NCI-H1694 (cell line): ENCODE results near the gene DCTN1.
"Not testable (repeated sequence)": the region's sequence is repeated elsewhere in the genome, so short reads cannot be mapped to it uniquely, and the experiment has no call there.

Source experiments
- DNase-seq: peaks from one replicate; lab custom pipeline; 2025; lab: John Stamatoyannopoulos, UW

Gene DCTN1

DNA sequence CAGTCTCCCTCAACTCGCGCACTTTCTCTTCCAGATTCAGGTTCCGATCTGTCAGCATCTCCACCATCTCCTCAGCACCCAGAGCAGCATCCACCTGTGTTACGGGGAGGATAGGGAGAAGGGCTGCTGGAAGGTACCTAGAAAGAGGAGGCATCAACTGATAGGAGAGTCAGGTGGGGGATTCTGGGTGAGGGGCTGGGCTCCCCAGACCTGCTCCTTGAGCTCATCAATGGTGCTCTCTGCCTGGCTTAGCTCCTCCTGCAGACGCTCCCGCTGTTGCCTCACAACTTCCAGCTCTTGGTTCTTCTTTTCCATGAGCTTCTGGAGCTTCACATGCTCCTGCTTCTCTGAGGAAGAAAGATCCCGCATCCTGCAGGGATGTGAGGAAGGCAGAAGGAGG, 10.1 kb downstream of the DCTN1 start:
- DNase-seq: no peak

DNA sequence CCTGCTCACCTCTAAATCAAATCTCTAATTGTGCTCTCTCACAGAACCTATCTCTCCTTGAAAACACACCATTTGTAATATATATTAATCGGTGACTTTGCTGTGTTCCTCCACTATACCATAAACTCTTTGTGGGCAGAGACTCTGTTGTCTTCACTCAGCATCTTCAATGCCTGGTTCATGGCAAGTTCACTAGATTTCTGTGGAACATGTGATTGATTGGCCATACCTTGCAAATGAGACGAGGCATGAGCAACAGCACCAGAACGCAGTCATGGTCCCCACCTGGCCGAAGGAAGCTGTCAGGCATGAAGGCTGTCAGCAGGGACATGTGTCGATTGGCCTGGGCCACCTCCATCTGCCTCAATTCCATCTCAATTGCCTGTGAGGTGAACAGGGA, 11.6 kb downstream of the DCTN1 start:
- DNase-seq: no peak

DNA sequence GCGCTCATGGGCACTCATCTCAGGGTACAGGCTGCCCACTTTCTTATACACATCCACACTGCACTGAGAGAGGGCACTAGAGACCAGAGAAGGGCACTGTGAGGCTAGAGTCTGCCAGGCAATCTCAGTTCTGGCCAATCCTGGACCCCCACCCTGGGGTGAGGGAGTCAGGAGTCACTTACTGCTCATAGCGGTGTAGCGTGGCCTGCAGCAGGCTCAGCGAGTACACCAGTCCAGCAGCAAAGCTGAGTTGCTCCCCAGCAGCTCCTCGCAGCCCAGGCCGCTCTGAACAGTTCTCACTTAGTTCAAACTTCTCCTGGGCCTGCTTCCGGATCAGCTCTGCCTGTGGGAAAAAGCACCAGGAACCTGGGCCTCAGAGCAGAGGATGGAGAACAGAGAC, 12.3 kb downstream of the DCTN1 start:
- no peak for DNase-seq

DNA sequence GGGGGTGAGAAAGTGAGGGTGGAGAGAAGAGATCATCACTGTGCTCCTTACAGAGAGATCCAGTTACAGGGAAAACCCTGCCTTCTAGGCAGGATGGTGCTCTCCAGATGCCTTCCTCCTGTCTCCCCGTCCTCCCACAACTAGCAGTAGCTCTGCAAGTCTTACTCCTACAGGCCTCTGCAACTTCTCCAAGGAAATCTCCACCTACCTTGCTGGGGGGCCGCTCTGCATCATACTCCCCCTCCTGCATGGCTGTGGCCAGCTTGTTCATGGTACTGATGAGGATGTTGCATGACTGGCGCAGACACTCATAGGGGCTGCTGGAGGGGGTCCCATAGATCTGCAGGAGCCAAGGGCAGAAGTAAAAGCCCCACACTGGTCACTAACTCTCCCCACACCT, 14.1 kb downstream of the DCTN1 start:
- DNase-seq: no peak

DNA sequence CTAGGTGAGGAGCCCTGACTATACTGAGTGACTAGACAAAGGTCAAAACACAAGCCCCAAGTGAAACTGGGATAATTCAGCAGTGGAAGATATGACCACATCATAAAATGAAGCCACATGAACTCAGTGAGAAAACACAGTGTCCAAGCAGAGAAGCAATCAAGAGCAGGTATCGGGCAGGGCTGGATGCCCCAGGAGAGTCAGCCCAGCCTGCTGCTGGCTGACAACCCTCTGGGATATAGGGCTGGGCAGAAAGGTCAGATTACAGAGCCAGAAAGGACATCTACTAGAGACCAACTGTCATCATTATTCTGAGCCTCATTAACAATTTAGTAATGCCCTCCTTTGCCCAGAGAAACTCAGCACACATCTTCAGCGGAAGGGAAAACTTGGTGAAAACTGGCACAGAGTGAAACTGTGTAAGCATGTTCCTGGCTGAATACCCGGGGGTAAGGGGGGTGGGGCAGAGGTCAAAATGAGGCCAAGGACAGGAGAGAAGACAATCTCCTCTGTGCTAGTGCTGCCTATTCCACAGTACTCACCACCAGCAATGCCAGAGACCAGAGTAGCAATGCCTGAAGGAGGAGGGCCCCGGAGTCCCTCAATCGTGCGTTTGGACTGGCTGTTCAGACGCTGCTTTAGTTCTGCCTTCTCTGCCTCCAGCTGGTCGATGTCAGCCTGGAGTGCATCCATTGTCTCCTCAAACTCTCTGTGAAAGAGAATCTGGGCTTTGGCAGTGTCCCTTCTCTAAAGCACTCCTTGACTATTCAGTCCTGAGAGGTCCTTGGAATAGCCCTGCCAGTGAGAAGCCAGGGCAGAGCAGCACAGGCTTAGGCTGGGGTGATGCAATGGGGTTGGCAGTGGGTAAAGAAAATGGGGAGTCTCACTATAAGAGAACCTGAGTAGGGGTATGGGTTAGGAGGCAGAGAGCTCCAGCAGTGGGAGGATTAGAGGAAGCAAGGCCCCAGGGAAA, 15.3 kb downstream of the DCTN1 start:
- DNase-seq: no peak

DNA sequence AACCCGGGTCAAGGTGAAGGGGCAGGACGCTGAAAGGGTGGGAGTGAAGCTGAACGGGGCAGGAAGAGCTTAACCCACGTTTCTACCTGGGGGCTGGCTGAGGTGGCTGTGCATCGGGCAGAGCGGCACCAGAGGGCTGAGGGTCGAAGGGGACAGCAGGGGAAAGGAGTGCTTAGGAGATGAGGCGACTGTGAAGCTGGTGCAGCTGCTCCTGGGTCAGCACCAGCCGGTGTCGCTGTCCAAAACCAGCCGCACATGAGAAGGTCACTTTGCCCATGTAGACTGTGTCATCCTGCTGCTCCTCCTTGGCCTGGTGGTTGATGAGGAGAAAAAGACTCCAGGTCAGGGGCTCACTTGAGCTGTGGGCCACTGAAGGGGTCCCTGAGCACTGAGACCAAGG, 18.8 kb downstream of the DCTN1 start:
- no peak for DNase-seq

DNA sequence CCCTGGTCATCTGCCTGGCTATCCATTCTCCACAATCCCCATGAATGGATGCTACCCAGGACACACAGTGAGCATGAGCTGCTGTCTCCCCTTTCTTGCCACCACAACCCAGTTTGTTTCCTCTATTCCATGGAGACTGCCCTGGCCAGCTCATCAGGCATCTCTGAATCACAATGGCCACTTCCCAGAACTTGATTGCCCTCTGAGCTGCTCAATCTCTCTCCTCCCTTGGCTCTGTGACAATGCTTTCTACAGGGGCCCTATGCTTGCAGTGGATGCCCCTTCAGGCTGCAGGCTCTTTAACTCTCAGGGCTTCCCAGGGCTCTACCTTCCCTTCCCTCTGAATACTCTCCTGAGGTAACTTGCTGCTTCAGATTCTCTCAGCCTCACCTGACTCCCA, 22.5 kb downstream of the DCTN1 start:
- DNase-seq: no peak

DNA sequence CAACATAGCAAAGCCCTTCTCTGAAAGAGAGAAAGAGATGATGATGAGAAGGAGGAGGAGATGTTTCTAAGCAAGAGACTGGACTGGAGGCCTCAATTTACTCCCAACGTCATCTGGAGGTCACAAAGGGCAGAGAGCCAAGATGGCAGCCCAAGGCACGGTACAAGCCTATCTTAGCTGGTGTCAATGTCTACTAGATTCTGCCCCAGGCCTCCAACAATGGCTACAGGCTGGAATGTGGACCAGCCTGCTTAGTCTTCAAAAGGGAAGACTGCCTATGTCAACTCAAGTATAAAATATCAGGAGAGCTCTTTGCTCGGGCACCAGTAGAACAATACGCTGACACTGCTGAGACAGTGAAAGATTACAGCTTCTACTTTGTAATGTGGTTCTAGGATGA, 30.2 kb downstream of the DCTN1 start:
- no peak for DNase-seq

DNA sequence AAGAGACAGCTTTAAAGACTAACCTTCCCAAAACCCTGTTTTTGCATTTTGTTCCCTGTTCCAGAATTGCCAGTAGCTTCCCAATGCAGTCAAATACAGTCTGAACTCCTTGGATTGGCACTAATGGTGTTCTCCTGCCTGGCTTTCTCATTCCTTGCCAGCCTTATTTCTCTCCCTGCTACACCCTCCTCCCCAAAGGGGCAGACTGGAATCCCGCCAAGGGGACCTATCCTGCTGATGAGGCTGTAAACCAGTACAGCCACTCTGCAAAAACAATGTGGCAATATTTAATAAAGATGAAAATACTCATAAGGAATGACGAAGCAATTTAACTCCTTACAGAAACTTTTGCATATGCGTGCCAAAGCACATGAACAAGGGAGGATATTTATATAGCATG, 32.4 kb downstream of the DCTN1 start:
- DNase-seq: no peak

DNA sequence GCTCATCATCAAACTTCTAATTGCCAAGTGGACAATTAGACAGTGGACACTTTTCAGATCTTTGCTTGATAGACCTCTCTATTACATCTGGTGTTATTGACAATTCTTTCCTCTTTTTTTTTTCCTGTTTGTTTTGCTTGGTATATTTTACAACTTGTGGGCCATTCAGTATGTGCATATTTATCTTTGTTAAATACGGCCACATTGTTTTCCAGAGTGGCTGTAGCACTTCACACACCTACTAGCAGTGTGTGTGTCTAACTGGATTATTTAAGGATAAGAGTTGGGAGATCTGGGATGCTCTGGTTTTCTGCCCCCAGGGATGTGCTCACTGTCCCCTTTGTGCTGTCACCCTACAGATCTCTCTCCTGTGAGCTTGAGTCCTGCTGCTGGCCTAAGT, 32.8 kb downstream of the DCTN1 start:
- DNase-seq: no peak

DNA sequence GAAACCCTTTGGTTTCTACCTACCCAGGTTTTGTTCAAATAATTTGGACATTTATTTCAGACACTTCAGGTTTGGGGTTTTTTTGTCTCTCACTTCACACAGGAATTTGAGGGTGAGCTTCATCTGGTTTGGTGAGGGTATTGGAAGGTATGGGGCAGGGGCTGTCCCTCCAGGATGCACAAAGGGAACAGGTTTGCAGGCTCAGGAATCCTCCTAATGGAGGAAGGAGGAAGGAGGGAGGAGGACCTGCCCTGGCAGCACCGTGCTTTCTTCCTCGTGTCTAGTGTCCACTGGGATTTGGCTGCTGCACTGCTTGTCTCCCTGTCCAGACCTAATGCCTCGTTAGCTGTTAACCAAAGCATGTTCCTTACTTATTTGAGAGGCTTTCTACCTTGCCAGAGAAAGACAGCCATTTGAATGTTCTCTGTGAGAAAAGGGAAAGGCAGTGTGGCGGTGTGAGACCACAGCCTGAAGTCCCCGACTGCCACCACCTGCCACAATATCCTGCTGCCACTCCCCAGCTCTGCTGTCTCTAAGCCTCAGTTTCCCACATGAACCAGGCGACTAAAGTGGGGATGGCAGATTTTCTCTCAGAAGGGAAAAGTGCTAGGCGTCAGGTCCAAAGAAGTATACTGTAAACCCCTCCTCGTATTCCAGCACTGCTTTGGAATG, 34.7 kb downstream of the DCTN1 start:
- DNase-seq: no peak

DNA sequence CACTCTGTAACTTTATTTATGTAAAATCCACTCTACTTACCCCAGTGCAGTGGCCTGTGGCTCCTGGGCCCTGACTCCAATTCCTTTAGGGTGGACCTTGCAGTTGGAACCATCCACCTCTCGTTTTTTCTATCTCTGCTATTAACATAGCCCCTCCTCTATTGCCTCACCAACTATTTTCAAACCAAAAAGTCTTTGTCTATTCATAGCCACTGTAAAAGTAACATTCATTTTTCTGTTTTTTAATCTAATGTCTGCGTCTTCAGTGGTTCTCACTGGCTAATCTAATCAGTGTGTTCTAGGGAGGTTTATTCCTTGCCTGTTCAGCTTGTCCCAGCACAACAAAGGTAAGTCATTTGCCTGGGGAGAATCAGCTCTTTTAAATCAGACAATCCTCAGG, 36.8 kb downstream of the DCTN1 start, which contains the start of gene SLC4A5:
SLC4A5 (minus strand) TSS at position 101 of the 400 bp plus-strand sequence. CDS start 28,393 bp downstream, outside the sequence.
- DNase-seq: no peak

DNA sequence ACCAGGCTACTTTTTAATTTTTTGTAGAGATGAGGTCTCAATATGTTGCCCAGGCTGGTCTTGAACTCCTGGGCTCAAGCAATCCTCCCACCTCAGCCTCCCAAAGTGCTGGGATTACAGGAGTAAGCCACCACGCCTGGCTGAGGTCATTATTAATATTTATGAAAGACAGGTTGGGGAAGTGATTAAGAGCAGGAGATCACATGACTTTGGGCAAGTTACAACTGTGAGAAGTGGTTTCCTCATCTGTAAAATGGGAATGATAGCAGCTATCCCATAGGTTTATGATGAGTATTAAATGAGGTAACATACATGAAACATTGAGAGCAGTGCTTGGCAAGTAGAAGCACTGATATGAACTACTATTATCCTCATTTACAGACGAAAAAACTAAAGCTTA, 43.9 kb downstream of the DCTN1 start:
- not testable (repeated sequence) for DNase-seq

DNA sequence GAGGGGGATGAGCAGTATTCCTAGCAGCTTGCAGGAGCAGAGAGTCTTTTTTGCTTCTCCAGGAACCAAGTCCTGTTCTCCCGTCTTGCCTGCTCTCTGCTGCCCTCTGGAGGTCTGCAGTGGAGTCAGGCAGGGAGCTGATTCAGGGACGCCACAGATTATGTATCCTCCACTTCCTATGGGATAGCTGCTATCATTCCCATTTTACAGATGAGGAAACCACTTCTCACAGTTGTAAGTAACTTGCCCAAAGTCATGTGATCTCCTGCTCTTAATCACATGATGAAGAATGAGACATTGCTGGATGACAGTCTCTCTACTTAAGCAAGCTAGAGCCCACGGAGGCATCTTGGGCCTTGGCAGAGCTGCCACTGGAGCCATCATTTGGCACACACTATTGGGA, 45.2 kb downstream of the DCTN1 start:
- DNase-seq: peak; percentile 65

DNA sequence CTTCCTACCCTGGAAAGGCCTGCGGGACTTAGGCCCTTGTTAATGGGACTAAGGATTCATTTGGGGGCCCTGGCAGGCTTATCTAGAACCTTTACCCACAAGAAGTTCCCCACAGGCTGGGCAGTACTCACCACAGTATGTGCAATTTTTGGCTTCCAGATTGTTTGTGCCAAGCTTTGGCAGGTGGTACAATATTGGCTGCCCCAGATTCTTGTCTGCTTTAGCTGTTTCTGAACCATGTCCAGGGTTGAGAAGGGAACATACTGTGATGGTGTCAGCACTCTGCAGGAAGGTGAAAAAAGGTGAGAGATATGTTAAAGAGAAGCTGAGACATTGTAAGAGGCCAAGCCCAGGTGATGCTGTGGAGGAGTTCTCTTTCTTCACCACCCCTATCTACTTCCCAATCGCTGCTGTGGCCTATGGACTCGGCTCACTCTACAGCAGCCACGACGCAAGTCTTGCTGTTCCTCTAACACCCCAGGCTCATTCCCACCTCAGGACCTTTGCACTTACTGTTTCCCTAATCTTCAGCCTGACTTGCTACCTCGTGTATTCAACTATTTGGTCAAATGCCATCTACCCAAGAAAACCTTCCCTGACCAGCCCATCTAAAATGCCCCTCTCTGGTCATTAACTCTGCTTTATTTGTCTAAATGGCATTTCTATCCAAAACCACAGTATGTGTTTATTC, 46.1 kb downstream of the DCTN1 start:
- no peak for DNase-seq

DNA sequence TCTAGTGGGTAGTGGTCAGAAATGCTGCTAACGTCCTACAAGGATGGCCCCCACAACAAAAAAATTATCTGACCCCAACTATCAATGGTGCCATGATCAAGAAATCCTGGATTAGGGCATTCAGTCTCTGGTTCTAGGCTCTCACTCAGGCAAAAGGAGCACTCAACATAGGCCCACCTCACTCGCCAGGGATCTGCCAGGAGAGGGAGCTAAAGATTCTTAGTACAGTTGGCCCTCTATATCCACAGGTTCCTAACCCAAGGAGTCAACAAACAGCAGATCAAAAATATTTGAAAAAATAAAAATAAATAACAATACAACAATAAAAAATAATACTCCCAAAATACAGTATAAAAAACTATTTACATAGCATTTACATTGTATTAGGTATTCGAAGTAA, 46.9 kb downstream of the DCTN1 start:
- peak; percentile 32 for DNase-seq

DNA sequence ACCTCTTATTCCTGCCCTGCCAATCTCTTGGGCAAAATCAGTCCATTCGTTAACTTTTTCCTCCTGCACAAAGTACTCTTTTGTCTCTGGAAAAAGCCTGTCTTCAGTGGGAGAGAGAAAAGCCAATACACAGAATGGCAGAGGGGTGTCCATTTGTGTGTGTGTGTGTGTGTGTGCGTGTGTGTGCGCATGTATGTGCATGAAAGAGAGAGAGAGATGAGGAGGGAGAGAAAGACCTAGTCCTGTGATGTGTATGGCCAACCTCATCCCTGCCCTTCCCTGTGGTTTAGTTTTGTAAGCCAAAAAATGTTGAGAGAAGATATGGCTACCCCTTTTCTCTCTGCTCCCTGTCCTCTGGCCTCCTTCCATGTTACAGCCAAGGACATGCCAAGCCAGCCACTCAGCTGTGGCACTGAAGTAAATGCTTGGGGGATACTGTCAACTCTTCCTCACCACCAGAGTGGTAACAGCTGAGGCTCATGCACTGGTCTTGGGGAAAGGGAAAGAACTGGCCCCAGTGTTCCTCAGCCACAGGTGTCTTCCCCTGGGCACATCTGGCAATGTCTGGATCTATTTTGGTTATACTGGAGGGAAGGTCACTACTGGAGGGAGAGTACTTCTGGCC, 47.4 kb downstream of the DCTN1 start:
- DNase-seq: no peak

DNA sequence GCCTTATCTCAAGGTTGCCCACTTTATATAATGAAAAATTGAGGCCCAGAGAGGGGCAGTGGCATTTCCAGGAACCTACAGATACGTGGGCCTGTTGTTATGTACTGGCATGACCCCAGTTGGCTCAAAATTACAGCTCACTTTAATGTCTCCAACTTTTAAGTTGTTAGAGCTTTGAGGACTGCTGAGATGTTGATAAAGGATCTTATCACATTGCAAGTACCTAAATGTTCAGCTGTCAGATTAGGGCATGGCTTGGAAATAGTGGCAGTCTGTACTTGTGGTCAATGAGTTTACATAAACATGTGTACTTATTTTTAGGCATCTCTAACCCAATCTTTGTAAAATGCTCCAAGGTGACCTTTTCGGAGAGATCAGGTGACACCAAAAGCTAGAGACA, 51.5 kb downstream of the DCTN1 start:
- DNase-seq: no peak

DNA sequence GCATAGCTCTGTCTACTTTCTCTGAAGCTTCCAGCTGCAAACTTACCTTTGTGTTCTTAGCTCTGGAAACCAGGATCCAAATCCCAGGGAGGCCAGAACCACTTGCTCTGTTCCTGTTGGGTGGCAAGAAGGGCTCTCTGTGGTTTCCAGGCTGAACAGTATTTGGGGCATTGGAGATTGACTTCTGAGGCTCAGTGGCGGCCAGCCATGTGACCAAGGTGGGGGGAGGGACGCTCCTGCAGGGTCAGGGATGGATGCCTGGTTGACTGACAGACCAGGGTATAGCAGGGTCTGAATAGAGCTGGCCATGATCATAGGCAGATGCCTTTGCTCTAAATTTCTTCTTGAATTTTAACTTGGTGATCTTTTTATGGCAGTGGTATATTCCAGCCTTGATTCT, 52.0 kb downstream of the DCTN1 start:
- no peak for DNase-seq

DNA sequence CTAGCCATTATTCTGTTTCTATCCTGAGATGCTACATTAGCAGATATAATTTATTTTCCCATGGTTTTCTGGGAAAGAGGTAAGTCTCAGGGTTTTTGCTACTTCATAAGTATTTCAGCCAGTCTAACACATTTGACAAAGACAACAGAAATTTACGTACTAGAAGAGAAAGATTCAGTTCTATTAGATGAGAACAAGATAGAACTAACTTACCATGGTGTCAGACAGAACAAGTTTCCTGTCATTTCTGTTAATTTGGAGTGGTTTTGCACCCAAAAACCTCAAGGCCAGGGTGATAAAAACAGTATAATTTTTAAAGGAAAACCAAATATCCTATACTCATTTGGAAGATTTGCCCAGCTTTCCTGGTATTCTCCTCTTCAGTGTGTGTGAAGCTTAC, 52.5 kb downstream of the DCTN1 start:
- no peak for DNase-seq

DNA sequence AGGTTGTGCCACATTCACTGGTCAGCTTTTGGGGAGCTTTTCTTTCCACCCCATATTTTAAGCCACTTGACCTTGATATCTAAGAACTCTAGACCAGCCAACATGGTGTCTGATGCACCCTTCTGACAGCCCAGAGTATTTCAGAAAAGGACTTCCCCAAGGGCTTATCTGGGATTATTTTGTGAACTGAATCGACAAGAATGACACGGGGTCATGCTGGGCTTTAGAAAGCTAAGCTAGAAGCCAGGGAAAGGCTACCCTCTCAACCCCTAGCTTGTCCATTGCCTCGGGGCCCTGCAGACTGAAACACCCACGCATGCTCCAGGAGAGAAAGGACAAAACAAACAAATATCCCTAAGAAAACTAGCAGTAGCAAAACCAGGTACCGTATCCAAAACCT, 52.9 kb downstream of the DCTN1 start:
- DNase-seq: no peak

DNA sequence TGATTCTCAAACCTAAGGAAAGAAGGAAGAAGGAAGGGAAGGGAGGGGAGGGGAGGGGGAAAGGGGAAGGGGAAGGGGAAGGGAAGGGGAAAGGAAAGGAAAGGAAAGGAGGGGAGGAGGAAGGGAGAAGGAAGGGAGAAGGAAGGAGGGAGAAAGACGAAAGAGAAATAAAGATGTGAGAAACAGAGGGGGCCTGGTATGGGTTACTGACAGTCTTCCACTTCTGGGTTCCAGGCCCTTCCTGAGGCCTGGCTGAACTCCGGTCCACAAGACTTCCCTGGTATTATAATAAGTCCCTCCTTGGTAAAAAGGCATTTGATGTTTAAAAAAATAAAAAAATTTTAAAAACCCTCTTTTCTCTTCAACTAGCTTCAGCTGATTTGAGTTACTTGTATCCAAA, 54.3 kb downstream of the DCTN1 start:
- no peak for DNase-seq
